ENCODE data around the gene PPM1H.

DNA sequence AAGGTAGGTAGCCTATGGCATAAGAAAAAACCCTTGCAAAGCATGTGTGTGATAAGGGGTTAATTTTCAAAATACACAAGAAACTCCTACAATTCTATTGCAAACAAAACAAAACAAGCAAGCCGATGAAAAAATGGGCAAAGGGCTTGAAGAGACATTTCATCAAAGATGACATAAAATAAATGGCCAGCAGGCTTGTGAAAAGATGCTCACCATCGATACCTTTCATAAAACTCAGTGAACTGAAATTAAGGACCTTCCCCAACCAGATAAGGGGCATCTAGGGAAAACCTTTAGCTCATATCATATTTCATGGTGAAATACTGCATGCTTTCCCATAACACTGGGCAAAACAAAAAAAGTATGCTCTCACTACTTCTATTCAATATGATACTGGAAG is 131.2 kb downstream of the PPM1H start:
- TF ChIP-seq, protein P1, sequence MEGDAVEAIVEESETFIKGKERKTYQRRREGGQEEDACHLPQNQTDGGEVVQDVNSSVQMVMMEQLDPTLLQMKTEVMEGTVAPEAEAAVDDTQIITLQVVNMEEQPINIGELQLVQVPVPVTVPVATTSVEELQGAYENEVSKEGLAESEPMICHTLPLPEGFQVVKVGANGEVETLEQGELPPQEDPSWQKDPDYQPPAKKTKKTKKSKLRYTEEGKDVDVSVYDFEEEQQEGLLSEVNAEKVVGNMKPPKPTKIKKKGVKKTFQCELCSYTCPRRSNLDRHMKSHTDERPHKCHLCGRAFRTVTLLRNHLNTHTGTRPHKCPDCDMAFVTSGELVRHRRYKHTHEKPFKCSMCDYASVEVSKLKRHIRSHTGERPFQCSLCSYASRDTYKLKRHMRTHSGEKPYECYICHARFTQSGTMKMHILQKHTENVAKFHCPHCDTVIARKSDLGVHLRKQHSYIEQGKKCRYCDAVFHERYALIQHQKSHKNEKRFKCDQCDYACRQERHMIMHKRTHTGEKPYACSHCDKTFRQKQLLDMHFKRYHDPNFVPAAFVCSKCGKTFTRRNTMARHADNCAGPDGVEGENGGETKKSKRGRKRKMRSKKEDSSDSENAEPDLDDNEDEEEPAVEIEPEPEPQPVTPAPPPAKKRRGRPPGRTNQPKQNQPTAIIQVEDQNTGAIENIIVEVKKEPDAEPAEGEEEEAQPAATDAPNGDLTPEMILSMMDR (IDR thresholded peaks at IDR 0.05; ENCODE audit: low read depth, low read length), result no peak
- TF ChIP-seq, protein P2, sequence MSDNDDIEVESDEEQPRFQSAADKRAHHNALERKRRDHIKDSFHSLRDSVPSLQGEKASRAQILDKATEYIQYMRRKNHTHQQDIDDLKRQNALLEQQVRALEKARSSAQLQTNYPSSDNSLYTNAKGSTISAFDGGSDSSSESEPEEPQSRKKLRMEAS (IDR thresholded peaks at IDR 0.05; ENCODE audit: low read depth, low read length), result no peak
- no peak for TF ChIP-seq POLR2A (IDR thresholded peaks at IDR 0.05; ENCODE audit: extremely low read depth, insufficient read length)
